ENCODE data around the gene CHD9. TPM values are rescaled to one million over a fixed set of nuclear protein-coding genes. Genes with fewer than 3 reads are reported as not detected.

The CHD9 gene
- total RNA-seq, 6 experiments from 2014 or later, result 19.8 to 44.3 (median 30.2) TPM

DNA sequence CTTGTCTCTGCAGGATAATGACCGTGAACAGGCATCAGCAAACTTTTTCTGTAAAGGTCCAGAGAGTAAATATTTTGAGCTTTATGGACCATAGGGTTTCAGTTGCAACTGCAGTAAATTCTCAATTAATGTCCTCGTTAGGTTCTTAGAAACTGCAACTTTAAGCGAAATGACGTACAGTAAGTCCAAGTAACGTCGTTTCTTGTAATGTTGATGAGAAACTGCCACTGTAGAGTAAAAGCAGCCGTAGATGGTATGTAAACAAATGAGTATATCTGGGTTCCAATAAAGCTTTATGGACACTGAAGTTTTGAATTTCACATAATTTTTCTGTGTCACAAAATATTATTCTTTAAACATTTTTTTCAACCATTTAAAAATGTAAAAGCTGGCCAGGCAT is 4.9 kb downstream of the CHD9 start:
- no peaks in the 10 kb centered on the region for H3K9me3 ChIP-seq
- WGBS (ENCODE audit: insufficient coverage, low coverage, low lambda C conversion rate, missing lambda C conversion rate), result 88% methylated on average over 6 of the region's 7 CpGs
- H3K27ac ChIP-seq, result no peak overlapping the region
- H3K4me3 ChIP-seq, result no peak overlapping the region
- H3K36me3 ChIP-seq, result no peaks in the 10 kb centered on the region
- DNase-seq (no peak), ATAC-seq (no peak)
- no peak for TF ChIP-seq CTCF (IDR thresholded peaks at IDR 0.05)
- no peak for TF ChIP-seq POLR2A (IDR thresholded peaks at IDR 0.05)
- intact Hi-C loops (cut with DNase I), result loop anchor here in 1 of 2 donors (5.0 kb wide), 1 partner anchor 68 kb away; no protein-coding TSS in a partner anchor
- H3K27me3 ChIP-seq, result no peaks in the 10 kb centered on the region
- H3K4me1 ChIP-seq, result peaks cover 0 to 46% (median 20%) of the 10 kb centered on the region in 4 donors

- DNase-seq (no peak), ATAC-seq (no peak)
- no peaks in the 10 kb centered on the region for H3K9me3 ChIP-seq
- no peaks in the 10 kb centered on the region for H3K27me3 ChIP-seq
- H3K27ac ChIP-seq, result peak overlapping the region in 1 of 3 donors; percentile 10
- intact Hi-C loops (cut with DNase I), result no loop called here
- peaks cover 0 to 42% (median 17%) of the 10 kb centered on the region in 4 donors for H3K4me1 ChIP-seq
- WGBS (ENCODE audit: insufficient coverage, low coverage, low lambda C conversion rate, missing lambda C conversion rate), result 90% methylated on average over 5 of the region's 5 CpGs
- no peaks in the 10 kb centered on the region for H3K36me3 ChIP-seq
- no peak overlapping the region for H3K4me3 ChIP-seq
- TF ChIP-seq POLR2A (IDR thresholded peaks at IDR 0.05) (no peak), CTCF (IDR thresholded peaks at IDR 0.05) (no peak)
These were observed 6.5 kb downstream of the CHD9 start for GRCh38 chr16:53061256-53061655.

GRCh38 chr16:53061701-53062159 is 6.9 kb downstream of the CHD9 start:
- ATAC-seq (peak; percentile 87 to 94 (median 92)), DNase-seq (peak; percentile 77 to 80 (median 80))
- Histone ChIP-seq H3K27ac (no peak overlapping the region), H3K27me3 (no peaks in the 10 kb centered on the region), H3K36me3 (no peaks in the 10 kb centered on the region), H3K9me3 (no peaks in the 10 kb centered on the region), H3K4me1 (peaks cover 0 to 43% (median 15%) of the 10 kb centered on the region in 4 donors), H3K4me3 (no peak overlapping the region)
- no peak for TF ChIP-seq POLR2A (IDR thresholded peaks at IDR 0.05)
- TF ChIP-seq CTCF (IDR thresholded peaks at IDR 0.05), result no peak
- WGBS (ENCODE audit: insufficient coverage, low coverage, low lambda C conversion rate, missing lambda C conversion rate), result 9% methylated on average over 3 of the region's 3 CpGs
- intact Hi-C loops (cut with DNase I), result no loop called here

- ATAC-seq (peak in 1 of 4 donors; percentile 25), DNase-seq (no peak)
- H3K9me3 ChIP-seq, result no peaks in the 10 kb centered on the region
- no peaks in the 10 kb centered on the region for H3K27me3 ChIP-seq
- intact Hi-C loops (cut with DNase I), result no loop called here
- peak overlapping the region in 1 of 3 donors; percentile 24 for H3K27ac ChIP-seq
- H3K4me3 ChIP-seq, result no peak overlapping the region
- 78% methylated on average over 1 of the region's 1 CpG for WGBS (ENCODE audit: insufficient coverage, low coverage, low lambda C conversion rate, missing lambda C conversion rate)
- peaks cover 0 to 7% (median 0%) of the 10 kb centered on the region in 4 donors for H3K36me3 ChIP-seq
- no peak for TF ChIP-seq CTCF (IDR thresholded peaks at IDR 0.05)
- TF ChIP-seq POLR2A (IDR thresholded peaks at IDR 0.05), result no peak
- peaks cover 0 to 28% (median 8%) of the 10 kb centered on the region in 4 donors for H3K4me1 ChIP-seq
These were observed 9.3 kb downstream of the CHD9 start for GRCh38 chr16:53064081-53064578.
